GM21723 (cell line): ENCODE results near the gene MAD1L1.

Experiments used
- ATAC-seq: cut with Tn5 transposase; IDR thresholded peaks from one replicate; pipeline ENCODE4 v1.9.1; 2021; ENCODE audit warnings: mild to moderate bottlenecking, moderate library complexity; ENCODE audit not compliant: unreplicated experiment

The MAD1L1 gene

GRCh38 chr7:1909476-1909875 is 323.3 kb downstream of the MAD1L1 start:
- ATAC-seq = no peak

DNA sequence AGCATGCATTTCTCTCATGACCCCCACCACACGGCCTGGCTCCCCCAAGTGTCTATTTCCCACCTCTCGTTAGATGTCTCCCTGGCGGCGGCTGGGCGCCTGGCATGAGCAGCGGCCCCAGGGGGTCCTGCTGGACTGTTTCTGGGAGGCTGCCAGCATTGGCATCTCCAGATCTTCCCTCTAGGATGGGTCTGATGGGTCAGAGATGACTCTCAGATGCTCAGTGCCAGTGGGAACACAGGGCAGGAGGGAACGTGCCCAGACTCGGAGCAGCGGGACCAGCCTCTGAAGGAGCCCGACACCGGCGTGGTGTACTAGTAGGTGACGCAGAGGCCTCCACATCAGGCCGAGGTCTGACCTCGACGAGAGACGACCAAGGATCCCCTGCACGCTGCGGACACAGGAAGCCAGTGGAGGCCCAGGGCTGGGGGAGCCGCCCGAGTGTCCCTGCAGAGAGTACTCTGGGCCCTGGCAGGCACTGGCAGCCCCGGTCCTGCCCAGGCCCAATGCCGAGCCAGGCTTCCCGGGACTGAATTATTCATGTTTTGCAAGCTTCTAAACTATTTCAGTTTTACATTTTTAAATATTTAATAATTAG is 323.8 kb downstream of the MAD1L1 start:
- ATAC-seq = no peak

GRCh38 chr7:1907751-1908365 is 324.9 kb downstream of the MAD1L1 start:
- ATAC-seq = no peak

- no peak for ATAC-seq
Measured at GRCh38 chr7:1906988-1907745, 325.6 kb downstream of the MAD1L1 start.

- no peak for ATAC-seq
Measured at GRCh38 chr7:1906087-1906830, 326.5 kb downstream of the MAD1L1 start.

DNA sequence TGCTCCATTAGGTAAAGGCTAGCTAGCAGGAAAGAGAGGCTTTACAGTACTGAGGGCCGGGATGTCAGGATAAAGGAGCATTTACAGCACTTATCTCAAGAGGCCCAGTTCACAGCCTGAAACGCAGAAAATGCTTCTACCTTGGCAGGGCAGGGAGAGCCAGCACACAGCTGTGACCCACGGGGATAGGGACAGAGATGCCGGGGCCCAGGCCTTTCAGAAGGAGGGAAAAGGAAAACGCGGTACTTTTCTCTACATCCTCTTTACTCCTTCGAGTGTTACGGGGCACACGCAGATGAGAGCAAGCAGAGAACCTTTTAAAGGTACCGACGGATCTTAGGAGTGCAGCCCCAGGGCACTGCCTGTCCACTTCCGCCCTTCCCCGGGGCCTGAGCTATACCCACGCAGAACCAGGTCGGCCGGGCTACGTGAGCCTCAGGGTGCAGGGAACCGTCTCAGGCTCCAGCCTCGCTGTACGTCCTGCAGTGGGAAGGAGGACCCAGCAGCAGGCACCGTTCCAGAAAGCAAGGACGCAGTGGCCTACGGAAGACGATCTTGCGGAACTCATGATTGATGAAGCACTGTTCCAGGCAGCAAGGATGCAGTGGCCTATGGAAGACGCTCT is 330.4 kb downstream of the MAD1L1 start:
- no peak for ATAC-seq

GRCh38 chr7:1901431-1902210 is 331.1 kb downstream of the MAD1L1 start:
- ATAC-seq = no peak

- ATAC-seq = no peak
Measured at GRCh38 chr7:1900847-1901246, 331.9 kb downstream of the MAD1L1 start.

- no peak for ATAC-seq
Measured at GRCh38 chr7:1899951-1900762, 332.6 kb downstream of the MAD1L1 start.

DNA sequence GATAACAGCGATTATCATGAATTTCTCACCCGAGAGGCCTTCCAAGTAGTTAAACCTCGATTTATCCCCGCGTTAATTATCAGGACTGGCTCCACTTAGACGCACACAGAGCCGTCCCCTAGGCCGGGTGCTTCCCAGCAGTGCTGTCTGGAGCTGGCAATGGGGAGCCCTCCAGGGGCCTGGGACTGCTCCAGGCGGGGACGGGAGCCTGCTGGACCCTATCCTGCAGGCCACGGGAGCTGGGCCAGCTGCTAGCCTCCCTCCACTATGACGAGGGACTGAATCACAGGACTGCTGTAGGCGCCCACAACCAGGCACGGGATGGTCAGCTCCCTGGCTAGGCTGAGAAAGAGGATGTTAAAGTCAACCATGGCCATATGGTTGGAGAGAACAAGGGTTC is 333.5 kb downstream of the MAD1L1 start:
- ATAC-seq = no peak

DNA sequence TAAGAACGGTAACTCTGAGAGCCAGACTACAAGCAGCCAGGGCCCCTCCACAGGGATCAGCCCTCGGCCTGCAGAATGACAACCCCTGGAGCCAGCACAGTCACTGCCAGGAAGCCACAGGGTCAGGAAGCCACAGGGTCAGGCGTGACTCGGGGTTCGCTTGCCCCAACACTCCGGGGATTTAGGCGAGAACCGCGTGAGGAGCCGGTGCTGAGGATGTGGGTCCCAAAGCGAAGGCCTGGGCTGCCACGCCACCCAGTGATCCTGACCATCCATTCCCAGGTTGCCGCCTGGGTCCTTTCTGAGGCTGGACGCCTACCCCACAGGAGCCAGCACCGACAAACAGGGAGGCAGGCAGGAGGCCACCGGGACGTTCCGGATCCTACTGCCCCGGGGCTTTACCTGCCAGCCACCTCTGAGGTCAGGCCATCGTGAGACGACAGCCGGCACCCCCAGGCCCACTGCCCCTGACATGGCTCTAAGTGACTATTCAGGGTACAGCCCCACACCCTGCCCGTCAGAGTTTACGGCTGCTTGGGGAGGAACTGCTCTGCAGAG is 334.0 kb downstream of the MAD1L1 start:
- ATAC-seq = no peak

GRCh38 chr7:1897861-1898627 is 334.7 kb downstream of the MAD1L1 start:
- ATAC-seq = no peak

DNA sequence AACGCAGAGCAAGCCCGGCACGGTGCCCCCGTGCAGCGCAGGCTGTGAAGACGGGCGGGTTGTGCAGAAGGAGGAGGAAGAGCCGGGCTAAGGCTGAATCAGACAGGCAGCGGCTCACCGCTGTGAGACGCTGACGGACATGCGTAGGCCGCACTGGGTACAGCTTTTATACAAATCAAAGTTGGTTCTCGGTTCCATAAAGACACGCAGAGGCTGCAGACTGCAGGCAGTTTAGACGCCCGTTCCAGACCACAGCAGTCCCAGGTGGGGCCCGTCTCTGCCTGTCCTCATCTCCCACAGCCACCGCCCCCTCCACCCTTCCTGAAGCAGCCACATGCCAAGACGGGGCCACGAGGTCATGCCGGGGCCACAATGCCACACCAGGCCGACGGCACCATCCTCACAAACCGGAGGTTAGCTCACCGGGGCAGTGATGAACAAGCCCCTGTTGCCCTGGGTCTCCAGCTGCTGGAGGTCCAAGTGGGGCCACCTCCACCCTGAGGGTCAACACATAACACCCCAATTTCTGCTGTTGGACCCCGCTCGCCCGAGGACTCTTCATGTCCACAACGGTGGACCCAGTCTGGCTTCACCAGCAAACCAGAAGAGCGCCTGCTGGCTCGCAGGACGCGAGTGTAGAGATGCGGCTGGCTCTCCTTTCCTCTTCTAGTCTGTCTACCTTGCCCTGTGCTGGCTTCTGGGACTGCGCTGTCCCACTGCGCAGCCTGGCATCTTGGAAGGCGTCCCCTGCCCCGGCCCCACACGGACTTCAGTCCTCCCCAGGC is 335.5 kb downstream of the MAD1L1 start:
- ATAC-seq = no peak

GRCh38 chr7:1895664-1896515 is 336.9 kb downstream of the MAD1L1 start:
- ATAC-seq = no peak

- ATAC-seq = no peak
Measured at GRCh38 chr7:1894906-1895663, 337.7 kb downstream of the MAD1L1 start.

- ATAC-seq = no peak
Measured at GRCh38 chr7:1894313-1894900, 338.3 kb downstream of the MAD1L1 start.
